Smooth muscle cell of the umbilical artery (primary cell): ENCODE results near the gene APOM. TPM values are rescaled to one million over a fixed set of nuclear protein-coding genes. Genes with fewer than 3 reads are reported as not detected.

ENCODE experiments used
- total RNA-seq: library from RNA; depleted of rRNA; stranded (reverse); fragments of >200 nt; gene quantifications from 2 replicates; pipeline ENCODE4 v1.2.3, GENCODE V29; 2014

Gene APOM
- total RNA-seq, result 0.60 and 0.89 TPM in 2 replicates

DNA sequence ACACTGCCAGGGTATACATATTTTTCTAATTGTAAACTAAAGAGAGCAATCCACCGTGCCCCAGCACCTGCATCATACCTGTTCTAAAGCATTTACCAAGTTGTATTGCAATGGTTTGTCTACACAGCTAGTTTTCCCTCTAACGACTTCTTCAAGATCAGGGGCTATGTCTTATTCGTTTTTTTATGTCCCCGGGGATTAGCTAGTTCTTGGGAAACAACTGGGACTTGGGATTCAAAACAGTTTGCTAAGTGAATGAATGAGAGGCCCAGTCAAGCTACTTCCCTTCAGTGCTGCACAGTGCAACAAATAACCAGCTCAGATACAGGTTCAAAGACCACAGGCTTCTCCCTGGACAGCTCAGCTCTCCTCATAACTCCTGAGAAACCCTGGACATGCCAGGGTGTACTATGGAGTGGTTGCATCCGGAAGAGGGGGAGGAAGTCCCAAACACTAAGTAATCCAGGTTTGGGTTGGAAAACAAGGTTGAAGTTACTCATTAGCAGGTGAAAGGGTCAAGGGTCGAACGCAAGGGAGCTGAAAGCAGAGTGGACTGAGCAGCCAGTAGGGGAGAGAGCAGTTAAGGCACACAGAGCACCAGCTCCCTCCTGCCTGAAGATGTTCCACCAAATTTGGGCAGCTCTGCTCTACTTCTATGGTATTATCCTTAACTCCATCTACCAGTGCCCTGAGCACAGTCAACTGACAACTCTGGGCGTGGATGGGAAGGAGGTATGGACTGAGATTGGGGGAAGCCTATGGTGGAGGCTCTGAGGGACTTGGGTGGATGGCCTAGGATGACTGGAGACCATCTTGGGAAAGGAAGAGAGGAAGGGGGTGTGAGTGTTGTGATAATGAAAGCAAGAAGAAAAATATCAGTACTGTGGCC lies at the start of gene APOM:
TSS of gene APOM (plus strand) at position 546 of the 889 bp plus-strand sequence. CDS start at position 619, 73 bp downstream.

DNA sequence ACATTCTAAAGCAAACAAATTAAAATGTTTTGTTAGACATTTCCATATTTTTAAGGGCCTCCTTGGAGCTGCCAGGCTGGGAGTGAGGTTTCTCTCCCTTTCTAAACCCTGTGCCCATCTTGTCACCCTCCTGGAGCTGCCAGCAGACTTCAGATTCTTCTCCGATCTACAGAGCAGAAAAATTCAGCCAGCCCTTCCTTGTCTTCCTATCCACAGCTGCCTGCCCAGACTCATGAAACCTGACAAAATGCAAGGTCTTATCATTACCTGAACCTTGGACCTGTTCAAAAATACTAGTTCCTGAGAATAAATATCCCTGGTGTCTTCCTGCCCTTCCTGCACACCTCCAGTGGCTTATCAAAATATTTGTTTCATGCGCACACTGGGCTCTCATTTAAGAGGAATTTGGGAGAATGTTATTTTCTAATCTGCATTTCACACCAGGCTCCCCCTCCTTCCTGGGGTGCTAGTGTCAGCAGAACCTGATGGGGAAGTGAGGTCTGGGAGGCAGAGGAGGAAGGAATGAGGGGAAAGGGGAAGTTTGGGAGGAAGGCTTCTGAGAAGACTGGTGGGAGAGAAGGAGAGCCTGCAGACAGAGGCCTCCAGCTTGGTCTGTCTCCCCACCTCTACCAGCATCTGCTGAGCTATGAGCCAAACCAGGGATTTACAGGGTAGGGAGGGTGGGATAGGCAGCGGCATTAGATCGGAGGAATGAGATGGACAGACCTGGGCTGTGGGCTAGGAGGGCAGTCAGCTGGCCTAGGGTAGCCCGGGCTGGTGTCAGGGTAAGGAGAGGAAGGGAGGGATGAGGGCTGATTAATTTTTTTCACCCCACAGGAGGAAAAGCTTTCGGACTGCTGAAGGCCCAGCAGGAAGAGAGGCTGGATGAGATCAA lies 40.8 kb upstream of the APOM start, which contains the start of gene AIF1:
TSS of gene AIF1 (plus strand) at position 551 of the 895 bp plus-strand sequence. CDS start at position 647, 96 bp downstream.

DNA sequence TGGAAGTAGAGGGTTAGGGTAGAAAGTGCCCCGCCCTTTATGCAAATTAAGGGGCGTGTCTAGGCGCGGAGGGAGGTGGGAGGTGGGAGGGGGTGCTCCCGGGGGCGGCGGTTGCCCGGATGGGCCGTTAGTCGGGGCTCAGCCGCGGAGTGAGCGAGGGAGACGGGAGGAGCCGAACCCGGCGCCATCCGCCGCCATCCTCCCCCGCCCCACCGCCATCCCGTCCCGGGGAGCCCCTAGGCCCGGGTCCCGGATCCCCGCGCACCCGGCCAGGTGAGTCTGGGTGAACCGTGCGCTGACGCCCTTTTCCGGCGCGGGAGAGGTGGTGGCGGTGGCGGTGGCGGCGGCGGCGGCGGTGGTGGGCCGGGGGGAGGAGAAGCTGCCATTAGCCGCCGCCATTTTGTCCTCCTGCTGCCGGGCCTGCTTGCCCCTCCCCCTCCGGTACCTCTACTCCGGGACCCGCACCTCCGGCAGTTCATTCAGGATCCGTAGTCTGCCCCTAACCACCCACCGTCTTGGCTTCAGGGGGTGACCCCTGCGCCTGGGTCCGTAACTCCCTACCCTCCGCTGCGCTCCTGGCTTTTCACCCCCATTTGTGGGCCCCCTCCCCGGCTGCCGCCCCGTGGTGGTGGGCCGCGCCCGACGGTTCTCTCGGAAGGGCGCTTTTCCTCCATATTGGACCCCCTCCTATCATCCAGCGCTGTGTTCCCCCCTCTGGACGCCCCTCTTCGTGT lies 34.9 kb upstream of the APOM start, which contains the start of gene PRRC2A:
TSS of gene PRRC2A (plus strand) at position 130 of the 734 bp plus-strand sequence. CDS start 2,075 bp downstream, outside the sequence.

DNA sequence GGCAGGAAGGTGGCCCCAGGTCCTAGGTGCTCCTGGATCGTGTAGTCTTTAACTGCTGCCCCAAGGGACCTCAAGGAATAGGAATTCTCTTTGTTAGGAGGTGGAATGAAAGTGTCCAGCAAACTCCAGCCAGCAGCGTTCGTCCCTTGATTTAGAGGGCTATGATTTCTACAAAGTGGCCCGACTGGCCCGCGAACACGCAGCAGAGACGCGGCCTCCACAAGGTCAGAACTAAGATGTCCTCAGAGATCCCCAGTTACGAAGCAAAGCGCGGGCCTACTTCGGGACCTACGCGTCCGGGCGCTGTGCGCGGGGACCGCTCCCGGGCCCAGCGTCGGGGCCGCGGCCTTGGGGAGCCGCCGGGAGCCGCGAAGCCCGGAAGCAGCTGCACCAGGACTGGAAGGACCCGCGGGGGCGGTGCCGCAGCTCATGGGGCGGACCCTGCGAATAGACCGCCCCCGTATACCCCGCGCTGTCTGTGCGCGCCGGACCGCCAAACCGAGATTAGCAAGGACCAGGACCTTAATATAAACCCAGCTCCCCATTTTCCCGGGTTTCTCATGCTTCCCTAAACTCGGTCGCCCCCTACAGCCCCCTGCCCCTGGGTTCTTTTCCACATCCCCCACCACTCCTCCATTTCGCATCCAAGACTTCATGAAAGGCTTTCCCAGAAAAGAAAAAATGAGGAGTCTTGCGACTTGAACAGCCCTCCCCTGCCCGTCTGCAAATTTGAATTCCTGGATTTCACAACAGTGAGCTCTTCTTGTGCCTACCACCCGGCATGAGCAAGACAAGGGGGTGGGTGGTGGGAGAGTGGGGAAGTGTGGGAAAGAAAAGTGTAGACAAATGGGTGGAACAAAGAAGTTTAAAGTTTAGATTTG lies 4.9 kb downstream of the APOM start, which contains the start of gene C6orf47:
TSS of gene C6orf47 (minus strand) at position 398 of the 881 bp plus-strand sequence. CDS start 831 bp downstream, outside the sequence.

DNA sequence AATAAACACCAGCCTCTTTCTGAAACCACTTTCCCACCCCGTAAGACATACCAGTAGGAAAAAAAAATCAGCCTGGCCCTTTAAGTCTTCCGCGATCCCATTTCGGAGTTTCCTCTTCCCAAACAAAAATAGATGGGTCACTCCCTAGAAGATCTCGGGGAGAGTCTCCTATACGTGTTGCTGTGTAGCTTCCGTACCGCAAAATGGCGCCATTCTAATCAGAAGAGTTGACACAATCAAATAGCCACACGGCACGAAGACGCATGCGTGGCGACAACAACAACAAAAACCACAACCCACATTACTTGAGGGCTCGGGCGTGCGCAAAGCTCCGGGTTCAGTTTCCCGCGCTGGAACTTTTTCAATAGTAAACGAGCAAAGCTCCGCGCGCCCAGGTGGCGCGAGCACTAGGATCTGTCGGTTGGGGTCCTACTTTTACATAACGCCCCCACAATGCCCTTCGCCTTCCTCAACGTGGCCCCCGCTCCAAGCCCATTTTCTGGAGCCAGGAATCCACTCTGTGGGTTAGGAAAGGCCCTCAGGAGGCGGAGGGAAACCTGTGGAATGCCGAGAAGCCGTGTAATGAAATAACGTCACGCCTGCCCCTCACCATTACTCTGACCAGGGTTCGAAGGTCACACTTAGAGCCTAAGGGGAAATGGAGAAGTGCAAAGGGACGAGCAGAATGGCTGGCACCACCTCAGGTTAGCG lies 9.3 kb downstream of the APOM start, which contains the start of gene GPANK1:
TSS of gene GPANK1 (minus strand) at position 208 of the 711 bp plus-strand sequence. CDS start 519 bp downstream, outside the sequence.

DNA sequence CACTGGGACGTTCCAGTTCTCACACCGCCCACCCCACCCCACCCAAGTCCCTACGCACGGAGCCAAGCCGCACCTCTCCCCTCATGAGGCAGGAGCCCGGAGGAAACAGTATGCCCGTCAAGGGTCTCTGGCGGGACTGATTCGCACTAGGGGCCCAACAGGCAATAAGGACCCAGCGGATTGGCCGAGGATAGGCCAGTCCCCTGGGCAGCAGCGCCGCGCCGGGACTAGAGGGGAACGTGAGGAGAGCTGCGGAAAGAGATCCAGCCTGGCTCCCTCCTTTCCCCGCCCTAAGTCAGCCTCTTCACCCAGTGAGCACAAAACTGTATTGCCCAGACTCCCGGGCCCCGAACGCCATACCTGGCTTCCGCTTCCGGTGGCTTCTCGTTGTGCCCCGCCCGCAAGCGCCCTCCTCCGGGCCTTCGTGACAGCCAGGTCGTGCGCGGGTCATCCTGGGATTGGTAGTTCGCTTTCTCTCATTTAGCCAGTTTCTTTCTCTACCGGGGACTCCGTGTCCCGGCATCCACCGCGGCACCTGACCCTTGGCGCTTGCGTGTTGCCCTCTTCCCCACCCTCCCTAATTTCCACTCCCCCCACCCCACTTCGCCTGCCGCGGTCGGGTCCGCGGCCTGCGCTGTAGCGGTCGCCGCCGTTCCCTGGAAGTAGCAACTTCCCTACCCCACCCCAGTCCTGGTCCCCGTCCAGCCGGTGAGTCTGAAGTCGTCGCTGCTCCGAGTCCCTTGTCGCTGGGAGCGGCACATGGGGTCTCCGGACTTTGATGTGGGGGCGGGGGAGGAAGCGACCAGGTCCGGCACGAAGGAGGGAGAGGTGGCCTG lies 10.0 kb downstream of the APOM start, which contains the start of gene CSNK2B:
TSS of gene CSNK2B (plus strand) at position 580 of the 836 bp plus-strand sequence. CDS start 752 bp downstream, outside the sequence.

DNA sequence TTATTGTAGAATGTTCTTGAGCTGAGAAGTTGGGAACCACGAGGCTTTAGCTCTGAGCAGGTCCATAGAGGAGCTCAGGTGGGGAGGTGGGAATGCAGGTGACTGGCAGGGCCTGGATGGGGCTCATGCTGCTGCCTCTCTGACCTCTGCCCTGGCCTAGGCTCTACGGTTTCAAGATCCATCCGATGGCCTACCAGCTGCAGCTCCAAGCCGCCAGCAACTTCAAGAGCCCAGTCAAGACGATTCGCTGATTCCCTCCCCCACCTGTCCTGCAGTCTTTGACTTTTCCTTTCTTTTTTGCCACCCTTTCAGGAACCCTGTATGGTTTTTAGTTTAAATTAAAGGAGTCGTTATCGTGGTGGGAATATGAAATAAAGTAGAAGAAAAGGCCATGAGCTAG lies 14.0 kb downstream of the APOM start, which contains the start of gene LY6G5B:
TSS of gene LY6G5B (plus strand) at position 301 of the 400 bp plus-strand sequence. CDS start 975 bp downstream, outside the sequence.

DNA sequence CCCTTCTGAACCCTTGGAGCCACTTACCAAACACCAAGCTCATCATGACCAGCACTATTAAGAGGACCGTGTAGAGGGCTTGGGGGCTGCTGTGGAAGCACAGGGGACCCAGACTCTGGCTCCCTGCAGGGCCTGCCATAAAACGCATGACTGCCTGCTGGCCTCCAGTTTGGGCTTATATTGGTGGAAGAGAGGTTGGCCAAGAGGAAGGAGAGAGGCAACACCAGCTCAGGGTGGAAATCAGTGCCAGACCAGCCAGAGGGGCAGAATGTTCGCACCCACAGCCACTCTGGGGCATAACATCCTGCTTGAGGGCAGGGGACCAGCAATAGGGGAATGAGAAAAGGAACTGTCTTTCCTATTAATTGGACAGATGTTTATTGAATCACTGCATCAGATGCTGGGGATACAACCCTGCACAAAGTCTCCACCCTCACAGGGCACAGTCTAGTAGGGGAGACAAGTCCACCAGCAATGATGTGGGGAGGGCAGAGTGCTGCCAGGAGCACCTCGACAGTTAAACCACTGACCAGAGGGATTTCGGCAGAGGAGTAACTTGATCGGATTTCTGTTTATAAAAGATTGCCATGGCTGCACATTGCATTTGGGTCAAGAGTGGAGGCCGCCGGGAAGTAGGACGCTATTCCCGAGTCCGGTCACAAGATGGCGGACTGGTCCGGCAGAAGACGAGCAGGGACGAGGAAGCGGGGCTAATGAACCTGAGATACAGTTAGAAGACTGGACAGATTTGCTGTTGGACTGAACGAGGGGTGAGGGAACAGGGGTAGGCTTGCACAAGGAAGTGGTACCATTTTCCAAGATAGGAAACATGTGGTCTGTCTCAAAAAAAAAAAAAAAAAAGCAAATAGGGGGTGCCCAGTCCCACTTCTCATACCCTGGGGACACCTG lies 24.8 kb downstream of the APOM start, which contains the start of gene LY6G5C:
TSS of gene LY6G5C (minus strand) at position 842 of the 909 bp plus-strand sequence. CDS start at position 148, 694 bp downstream.

DNA sequence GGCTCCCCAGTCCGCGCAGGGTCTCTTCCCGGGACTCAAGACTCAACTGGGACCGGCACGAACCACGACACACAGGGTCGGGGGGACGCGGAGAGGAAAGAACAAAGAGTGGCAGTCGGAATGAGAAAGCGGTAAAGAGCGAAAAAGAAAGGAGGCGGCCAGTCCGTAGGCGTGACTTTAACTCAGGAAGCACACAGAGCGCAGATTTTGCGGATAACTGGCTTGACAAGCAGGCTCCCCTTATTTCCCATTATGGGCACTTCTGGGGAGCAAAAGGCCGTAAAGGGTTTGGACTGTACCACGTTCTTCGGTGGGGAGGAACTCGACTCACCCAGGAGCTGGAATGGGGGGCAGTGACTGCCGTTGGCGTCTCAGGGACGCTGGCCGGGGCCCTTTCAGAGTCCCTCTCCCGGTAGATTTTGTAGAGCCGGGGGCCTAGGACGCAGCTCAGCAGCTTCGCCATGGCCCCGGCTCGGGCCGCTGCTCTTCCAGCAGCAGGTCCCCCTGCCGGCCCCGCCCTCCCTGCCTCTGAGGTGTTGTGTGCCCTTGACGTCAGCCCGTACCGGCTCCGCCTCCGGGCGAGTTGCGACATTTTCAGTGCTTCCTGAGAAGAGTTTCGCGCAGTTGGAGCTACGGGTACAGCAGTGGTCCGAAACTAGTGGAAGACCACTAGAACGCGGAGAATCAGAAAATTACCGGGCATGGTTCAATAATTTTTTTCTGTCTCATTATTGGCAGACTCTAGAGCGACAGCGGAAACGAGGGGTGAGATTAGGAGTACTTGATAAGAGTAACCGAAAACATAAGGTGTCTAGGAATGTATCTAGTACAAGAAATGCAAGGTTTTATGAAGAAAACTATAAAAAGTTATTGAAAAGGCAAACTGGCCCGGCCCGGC lies 47.4 kb downstream of the APOM start, which contains the start of gene ABHD16A:
TSS of gene ABHD16A (minus strand) at position 506 of the 898 bp plus-strand sequence. CDS start at position 463, 43 bp downstream.

DNA sequence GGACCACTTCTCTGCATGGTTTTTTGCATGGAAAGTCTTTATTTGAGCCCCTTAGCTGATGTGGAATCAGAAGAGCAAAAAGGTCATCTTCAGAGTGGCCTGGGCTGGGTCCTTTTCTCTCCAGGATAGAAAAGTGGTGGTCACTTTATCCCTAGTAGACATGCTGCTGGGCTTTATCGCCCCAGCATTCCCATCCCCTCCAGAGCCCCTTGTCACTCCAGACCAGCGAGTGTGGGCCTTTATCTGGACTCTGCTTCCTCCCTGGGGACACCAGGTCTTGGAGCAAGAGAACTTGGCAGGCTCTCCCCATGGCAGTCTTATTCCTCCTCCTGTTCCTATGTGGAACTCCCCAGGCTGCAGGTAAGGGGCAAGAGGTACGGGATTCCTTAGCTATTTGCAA lies 50.9 kb downstream of the APOM start, which contains the start of gene LY6G6F:
TSS of gene LY6G6F (plus strand) at position 268 of the 400 bp plus-strand sequence. CDS start at position 309, 41 bp downstream.

Other genes starting within 250 kb of the APOM start
- gene MICB, start 157.7 kb upstream of the APOM start, total RNA-seq, result 6.5 and 9.6 TPM in 2 replicates
- not detected in 2 replicates for gene MCCD1, start 126.9 kb upstream of the APOM start, total RNA-seq
- 222 and 273 TPM in 2 replicates for gene DDX39B, start 113.9 kb upstream of the APOM start, total RNA-seq
- 2.6 and 3.3 TPM in 2 replicates for gene ATP6V1G2, start 109.3 kb upstream of the APOM start, total RNA-seq
- gene NFKBIL1, start 108.3 kb upstream of the APOM start, total RNA-seq, result 12.0 and 23.5 TPM in 2 replicates
- not detected in 2 replicates for gene LTA, start 83.6 kb upstream of the APOM start, total RNA-seq
- under 0.01 TPM in 1 of 2 replicates, not detected in the other for gene TNF, start 80.3 kb upstream of the APOM start, total RNA-seq
- gene LTB, start 73.5 kb upstream of the APOM start, total RNA-seq, result not detected in 2 replicates
- gene LST1, start 69.6 kb upstream of the APOM start, total RNA-seq, result not detected in 2 replicates
- not detected in 2 replicates for gene NCR3, start 62.9 kb upstream of the APOM start, total RNA-seq
- not detected in 2 replicates for gene AIF1, start 40.7 kb upstream of the APOM start, total RNA-seq
- 29.1 and 76.5 TPM in 2 replicates for gene PRRC2A, start 35.2 kb upstream of the APOM start, total RNA-seq
- 116 and 226 TPM in 2 replicates for gene BAG6, start 3.2 kb upstream of the APOM start, total RNA-seq
- gene C6orf47, start 4.9 kb downstream of the APOM start, total RNA-seq, result 16.6 and 22.0 TPM in 2 replicates
- gene GPANK1, start 9.1 kb downstream of the APOM start, total RNA-seq, result 10.1 and 10.3 TPM in 2 replicates
- gene CSNK2B, start 10.2 kb downstream of the APOM start, total RNA-seq, result 73.6 and 90.3 TPM in 2 replicates
- gene LY6G5B, start 14.1 kb downstream of the APOM start, total RNA-seq, result 2.9 and 3.0 TPM in 2 replicates
- 0.51 and 0.59 TPM in 2 replicates for gene LY6G5C, start 25.2 kb downstream of the APOM start, total RNA-seq
- 38.6 and 56.1 TPM in 2 replicates for gene ABHD16A, start 47.4 kb downstream of the APOM start, total RNA-seq
- gene LY6G6F, start 51.0 kb downstream of the APOM start, total RNA-seq, result not detected in 2 replicates
- not detected in 2 replicates for gene LY6G6D, start 59.5 kb downstream of the APOM start, total RNA-seq
- not detected in 2 replicates for gene LY6G6C, start 65.9 kb downstream of the APOM start, total RNA-seq
- gene MPIG6B, start 67.5 kb downstream of the APOM start, total RNA-seq, result not detected in 2 replicates
- gene DDAH2, start 73.4 kb downstream of the APOM start, total RNA-seq, result 54.9 and 59.1 TPM in 2 replicates
- gene CLIC1, start 80.6 kb downstream of the APOM start, total RNA-seq, result 514 and 620 TPM in 2 replicates
- gene MSH5, start 84.1 kb downstream of the APOM start, total RNA-seq, result 3.6 and 10.9 TPM in 2 replicates
- gene SAPCD1, start 106.8 kb downstream of the APOM start, total RNA-seq, result 1.2 TPM in 2 replicates
- 0.09 TPM in 1 of 2 replicates, not detected in the other for gene VWA7, start 121.4 kb downstream of the APOM start, total RNA-seq
- gene VARS1, start 139.9 kb downstream of the APOM start, total RNA-seq, result 67.4 and 123 TPM in 2 replicates
- 17.2 and 18.4 TPM in 2 replicates for gene LSM2, start 151.1 kb downstream of the APOM start, total RNA-seq
- gene HSPA1L, start 159.4 kb downstream of the APOM start, total RNA-seq, result 1.2 and 2.1 TPM in 2 replicates
- gene HSPA1A, start 159.6 kb downstream of the APOM start, total RNA-seq, result 73.6 and 99.1 TPM in 2 replicates
- gene HSPA1B, start 171.8 kb downstream of the APOM start, total RNA-seq, result 84.9 and 117 TPM in 2 replicates
- 72.0 and 133 TPM in 2 replicates for gene NEU1, start 206.9 kb downstream of the APOM start, total RNA-seq
- 0.05 and 0.30 TPM in 2 replicates for gene SLC44A4, start 223.1 kb downstream of the APOM start, total RNA-seq
- gene EHMT2, start 241.8 kb downstream of the APOM start, total RNA-seq, result 51.1 and 57.6 TPM in 2 replicates
- gene ZBTB12, start 246.2 kb downstream of the APOM start, total RNA-seq, result 3.6 and 4.7 TPM in 2 replicates